ENCODE data around the gene FOXP4. TPM values are rescaled to one million over a fixed set of nuclear protein-coding genes. Genes with fewer than 3 reads are reported as not detected.

Gene FOXP4
- total RNA-seq, 1 experiment from 2014 or later = 26.0 TPM

DNA sequence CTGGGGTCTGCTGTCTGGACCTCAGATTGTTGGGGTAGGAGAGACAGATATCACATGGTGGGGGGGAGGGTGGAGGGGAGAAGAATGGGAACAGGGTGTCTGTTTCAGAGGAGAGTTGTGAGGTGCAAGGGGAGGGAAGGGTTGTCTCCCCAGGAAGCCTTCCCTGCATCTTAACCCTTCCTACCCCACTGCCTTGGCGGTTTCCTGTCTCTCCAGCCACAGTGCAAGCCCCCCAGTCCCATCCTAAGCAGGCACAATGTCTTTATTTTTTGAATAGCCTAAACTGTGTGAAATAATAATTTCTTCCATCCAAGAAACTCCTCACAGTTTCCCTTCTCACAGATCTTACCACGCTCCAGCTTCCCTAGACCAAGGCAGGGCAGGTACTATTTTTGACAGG, 3.5 kb downstream of the FOXP4 start:
- TF ChIP-seq, protein P1, sequence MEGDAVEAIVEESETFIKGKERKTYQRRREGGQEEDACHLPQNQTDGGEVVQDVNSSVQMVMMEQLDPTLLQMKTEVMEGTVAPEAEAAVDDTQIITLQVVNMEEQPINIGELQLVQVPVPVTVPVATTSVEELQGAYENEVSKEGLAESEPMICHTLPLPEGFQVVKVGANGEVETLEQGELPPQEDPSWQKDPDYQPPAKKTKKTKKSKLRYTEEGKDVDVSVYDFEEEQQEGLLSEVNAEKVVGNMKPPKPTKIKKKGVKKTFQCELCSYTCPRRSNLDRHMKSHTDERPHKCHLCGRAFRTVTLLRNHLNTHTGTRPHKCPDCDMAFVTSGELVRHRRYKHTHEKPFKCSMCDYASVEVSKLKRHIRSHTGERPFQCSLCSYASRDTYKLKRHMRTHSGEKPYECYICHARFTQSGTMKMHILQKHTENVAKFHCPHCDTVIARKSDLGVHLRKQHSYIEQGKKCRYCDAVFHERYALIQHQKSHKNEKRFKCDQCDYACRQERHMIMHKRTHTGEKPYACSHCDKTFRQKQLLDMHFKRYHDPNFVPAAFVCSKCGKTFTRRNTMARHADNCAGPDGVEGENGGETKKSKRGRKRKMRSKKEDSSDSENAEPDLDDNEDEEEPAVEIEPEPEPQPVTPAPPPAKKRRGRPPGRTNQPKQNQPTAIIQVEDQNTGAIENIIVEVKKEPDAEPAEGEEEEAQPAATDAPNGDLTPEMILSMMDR (conservative IDR thresholded peaks at IDR 0.05) = no peak
- no peak for TF ChIP-seq EZH2 (IDR thresholded peaks at IDR 0.05; ENCODE audit: low read depth)
- intact Hi-C loops (cut with micrococcal nuclease; ENCODE audit: unreplicated experiment) = loop anchor here (5.0 kb wide), 1 partner anchor 33 kb away; no protein-coding TSS in a partner anchor
- no TSS peak for BruUV-seq (replicated peaks)
- Histone ChIP-seq H3K9me3 (ENCODE audit: insufficient read depth, low read depth) (no peaks in the 10 kb centered on the region), H3K9me2 (ENCODE audit: insufficient read depth) (no peaks in the 10 kb centered on the region), H3F3A (ENCODE audit: insufficient read depth, low read depth) (no peaks in the 10 kb centered on the region), H3K36me3 (ENCODE audit: low read depth) (no peaks in the 10 kb centered on the region), H3K27ac (no peak overlapping the region), H2AFZ (no peak overlapping the region), H3K4me3 (no peak overlapping the region), H3K4me1 (replicated peaks; ENCODE audit: insufficient read depth) (no peaks in the 10 kb centered on the region), H3K27me3 (ENCODE audit: insufficient read depth, low read depth) (no peaks in the 10 kb centered on the region), H3K4me2 (no peak overlapping the region), H3K79me2 (ENCODE audit: low read depth) (peaks cover 32% of the 10 kb centered on the region), H4K20me1 (ENCODE audit: insufficient read depth) (peaks cover 14% of the 10 kb centered on the region)
- DNase-seq = no peak
- CTCF ChIA-PET = no interaction called here
- POLR2A ChIA-PET (ENCODE audit: unreplicated experiment) = no interaction called here

DNA sequence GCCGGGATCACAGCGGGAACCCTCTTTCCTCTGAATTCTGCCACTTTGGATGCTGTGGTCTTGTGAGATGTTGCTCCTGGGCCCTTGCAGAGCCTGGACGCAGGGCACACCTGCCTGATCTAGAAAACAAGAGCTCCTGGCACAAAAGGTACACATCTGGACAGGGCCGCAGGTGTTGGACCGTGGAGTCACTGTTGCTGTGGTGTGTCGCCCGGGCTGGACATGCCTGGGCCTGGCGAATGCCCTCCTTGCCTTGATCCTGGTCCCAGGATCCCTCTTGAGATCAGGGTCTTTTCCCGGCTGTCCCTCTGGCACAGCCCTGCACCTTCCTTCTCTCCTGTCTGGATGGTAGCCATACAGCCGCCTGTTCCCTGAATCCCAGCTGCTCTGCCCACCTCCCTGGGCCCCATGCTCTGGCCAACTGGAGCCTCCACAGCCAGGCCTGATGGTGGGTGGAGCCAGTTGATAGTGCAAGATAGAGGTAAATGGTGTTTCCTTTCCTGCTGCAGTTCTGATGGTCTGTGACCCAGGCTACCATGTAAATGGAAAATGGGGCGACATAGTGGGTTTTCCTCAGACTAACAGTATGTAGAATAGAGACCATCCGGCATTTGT, 5.0 kb downstream of the FOXP4 start:
- POLR2A ChIA-PET (ENCODE audit: unreplicated experiment) = no interaction called here
- Histone ChIP-seq H3K79me2 (ENCODE audit: low read depth) (peaks cover 23% of the 10 kb centered on the region), H3K4me2 (no peak overlapping the region)

DNA sequence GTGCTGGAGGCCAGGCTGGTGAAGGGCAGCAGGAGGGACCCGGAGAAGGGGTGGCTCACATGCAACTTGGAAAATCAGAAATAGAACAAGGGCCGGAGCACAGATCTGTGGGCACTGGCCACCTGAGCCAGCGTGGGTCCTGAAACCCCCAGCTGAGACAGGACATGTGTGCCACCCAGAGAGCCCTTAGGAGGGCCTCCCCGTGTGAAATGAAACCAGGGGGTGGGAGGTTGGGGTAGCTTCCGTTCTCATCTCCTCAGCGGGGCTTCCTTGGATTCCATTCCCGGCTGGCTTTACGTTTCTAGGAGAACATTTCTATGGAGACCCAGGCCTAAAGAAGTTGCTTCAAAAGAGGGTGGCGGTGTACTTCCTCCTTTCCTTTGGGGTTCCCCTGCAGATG, 5.7 kb downstream of the FOXP4 start:
- H3K4me2 ChIP-seq = no peak overlapping the region
- CTCF ChIA-PET = no interaction called here
- POLR2A ChIA-PET (ENCODE audit: unreplicated experiment) = no interaction called here
- no peaks in the 10 kb centered on the region for H3K9me2 ChIP-seq (ENCODE audit: insufficient read depth)
- no peak for TF ChIP-seq EZH2 (IDR thresholded peaks at IDR 0.05; ENCODE audit: low read depth)
- TF ChIP-seq, protein P1 (conservative IDR thresholded peaks at IDR 0.05) = no peak
- H3F3A ChIP-seq (ENCODE audit: insufficient read depth, low read depth) = no peaks in the 10 kb centered on the region
- no peaks in the 10 kb centered on the region for H3K4me1 ChIP-seq (replicated peaks; ENCODE audit: insufficient read depth)
- H2AFZ ChIP-seq = no peak overlapping the region
- H4K20me1 ChIP-seq (ENCODE audit: insufficient read depth) = peaks cover 14% of the 10 kb centered on the region
- H3K4me3 ChIP-seq = no peak overlapping the region
- no peak overlapping the region for H3K27ac ChIP-seq
- no peak for DNase-seq
- H3K36me3 ChIP-seq (ENCODE audit: low read depth) = no peaks in the 10 kb centered on the region
- no TSS peak for BruUV-seq (replicated peaks)
- H3K79me2 ChIP-seq (ENCODE audit: low read depth) = peaks cover 23% of the 10 kb centered on the region
- H3K9me3 ChIP-seq (ENCODE audit: insufficient read depth, low read depth) = no peaks in the 10 kb centered on the region
- H3K27me3 ChIP-seq (ENCODE audit: insufficient read depth, low read depth) = no peaks in the 10 kb centered on the region
- intact Hi-C loops (cut with micrococcal nuclease; ENCODE audit: unreplicated experiment) = no loop called here

More for the DNA sequence above, 5.0 kb downstream of the FOXP4 start:
- H3K9me2 ChIP-seq (ENCODE audit: insufficient read depth) = no peaks in the 10 kb centered on the region
- no peak overlapping the region for H3K27ac ChIP-seq
- CTCF ChIA-PET = no interaction called here
- intact Hi-C loops (cut with micrococcal nuclease; ENCODE audit: unreplicated experiment) = no loop called here
- DNase-seq = no peak
- H3K4me1 ChIP-seq (replicated peaks; ENCODE audit: insufficient read depth) = no peaks in the 10 kb centered on the region
- no TSS peak for BruUV-seq (replicated peaks)
- H3K4me3 ChIP-seq = no peak overlapping the region
- H4K20me1 ChIP-seq (ENCODE audit: insufficient read depth) = peaks cover 14% of the 10 kb centered on the region
- H3K36me3 ChIP-seq (ENCODE audit: low read depth) = no peaks in the 10 kb centered on the region
- no peak overlapping the region for H2AFZ ChIP-seq
- TF ChIP-seq, protein P1 (conservative IDR thresholded peaks at IDR 0.05) = no peak
- H3K9me3 ChIP-seq (ENCODE audit: insufficient read depth, low read depth) = no peaks in the 10 kb centered on the region
- no peaks in the 10 kb centered on the region for H3F3A ChIP-seq (ENCODE audit: insufficient read depth, low read depth)
- H3K27me3 ChIP-seq (ENCODE audit: insufficient read depth, low read depth) = no peaks in the 10 kb centered on the region
